ENCODE data around the gene SULT1C4.

The SULT1C4 gene

DNA sequence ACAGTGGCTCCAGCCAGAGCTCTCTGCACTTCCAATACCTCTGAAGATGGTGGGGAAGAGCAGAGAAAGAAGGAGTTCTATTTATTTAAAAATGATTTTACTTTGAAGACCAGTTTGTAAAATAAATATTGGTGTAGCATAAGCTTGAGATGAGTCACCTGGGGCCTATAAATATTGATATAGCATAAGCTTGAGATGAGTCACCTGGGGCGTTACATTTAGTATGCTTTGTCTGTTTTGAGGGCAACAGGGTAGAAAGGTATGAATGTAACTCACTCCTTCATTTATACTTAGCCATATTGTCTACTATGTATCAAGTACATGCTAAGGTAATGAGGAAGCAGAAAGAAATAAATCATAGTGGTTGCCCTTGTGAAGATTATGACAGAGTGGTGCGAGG lies 7.7 kb upstream of the SULT1C4 start:
- peak; percentile 24 for DNase-seq (ENCODE audit: low read depth)

DNA sequence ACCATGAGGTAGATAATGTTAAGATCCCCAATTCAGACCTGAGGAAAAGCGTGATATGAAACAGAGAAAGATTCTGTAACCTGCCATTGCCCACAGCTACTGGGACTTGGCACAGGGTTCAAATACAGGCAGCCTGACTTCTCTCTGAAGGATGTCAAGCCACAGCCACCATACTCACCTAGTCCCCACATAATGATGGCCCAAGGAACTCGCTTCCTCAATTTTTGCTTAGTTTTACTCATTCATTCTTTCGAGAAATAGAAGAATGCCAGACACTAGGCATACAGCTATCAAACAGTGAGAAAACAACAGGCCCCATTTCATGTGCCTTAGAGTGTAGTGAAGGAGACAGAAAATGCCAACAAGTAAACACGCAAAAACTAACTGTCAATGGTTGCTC lies 980 bp upstream of the SULT1C4 start:
- no peak for DNase-seq (ENCODE audit: low read depth)

DNA sequence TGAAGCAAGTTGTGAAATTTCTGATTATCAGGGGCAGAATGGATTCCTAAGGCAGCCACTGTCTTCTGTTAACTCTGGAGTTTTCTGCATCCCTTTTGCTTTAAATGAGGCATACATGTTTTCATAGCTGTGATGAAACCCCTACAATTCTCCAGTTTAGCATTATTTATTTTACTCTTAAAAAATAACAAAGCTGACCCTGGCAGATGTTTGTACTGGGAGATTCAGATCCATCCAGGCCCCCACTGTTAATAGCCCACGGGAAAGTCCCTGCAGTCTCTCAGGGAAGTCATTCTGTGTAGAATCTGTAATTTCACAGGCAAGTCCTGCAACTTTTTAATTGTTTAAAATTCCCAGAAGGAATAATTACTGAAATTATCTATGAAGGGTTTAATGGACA lies 353 bp upstream of the SULT1C4 start:
- no peak for DNase-seq (ENCODE audit: low read depth)

DNA sequence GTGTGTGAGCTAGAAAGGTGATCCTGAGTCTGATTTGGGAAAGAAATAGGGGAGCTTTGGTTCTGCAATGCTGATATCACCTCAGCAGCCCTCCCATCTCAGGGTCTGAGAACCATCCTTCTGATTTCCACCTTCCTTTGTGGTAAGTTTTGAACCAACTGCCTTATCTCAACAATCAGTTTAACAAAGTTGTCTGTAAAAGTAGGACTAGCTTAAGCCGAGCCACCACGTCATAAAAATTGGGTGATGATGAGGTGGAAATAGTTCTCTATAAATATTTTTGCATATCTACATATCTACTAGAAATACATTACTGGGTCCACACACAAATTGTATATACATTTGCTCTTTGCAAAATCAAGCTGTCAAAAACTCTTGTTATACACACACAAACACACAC lies 1.1 kb downstream of the SULT1C4 start:
- DNase-seq (ENCODE audit: low read depth) = no peak

DNA sequence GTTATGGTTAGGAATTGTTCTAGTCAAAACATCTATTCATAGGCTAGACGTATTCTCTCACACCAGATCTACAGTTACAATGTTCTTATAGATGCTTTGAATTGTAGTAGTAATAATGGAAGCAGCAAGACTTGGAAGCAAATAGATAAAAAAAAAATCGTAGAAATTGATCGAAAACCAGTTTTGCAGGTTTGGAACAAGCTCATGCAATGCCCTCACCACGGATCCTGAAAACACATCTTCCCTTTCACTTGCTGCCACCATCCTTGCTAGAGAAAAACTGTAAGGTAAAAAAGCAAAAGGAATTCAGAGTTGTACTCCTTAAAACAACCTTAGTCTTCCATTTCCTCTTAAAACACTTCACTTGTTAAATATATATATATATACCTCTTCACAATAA lies 4.4 kb downstream of the SULT1C4 start:
- no peak for DNase-seq (ENCODE audit: low read depth)

DNA sequence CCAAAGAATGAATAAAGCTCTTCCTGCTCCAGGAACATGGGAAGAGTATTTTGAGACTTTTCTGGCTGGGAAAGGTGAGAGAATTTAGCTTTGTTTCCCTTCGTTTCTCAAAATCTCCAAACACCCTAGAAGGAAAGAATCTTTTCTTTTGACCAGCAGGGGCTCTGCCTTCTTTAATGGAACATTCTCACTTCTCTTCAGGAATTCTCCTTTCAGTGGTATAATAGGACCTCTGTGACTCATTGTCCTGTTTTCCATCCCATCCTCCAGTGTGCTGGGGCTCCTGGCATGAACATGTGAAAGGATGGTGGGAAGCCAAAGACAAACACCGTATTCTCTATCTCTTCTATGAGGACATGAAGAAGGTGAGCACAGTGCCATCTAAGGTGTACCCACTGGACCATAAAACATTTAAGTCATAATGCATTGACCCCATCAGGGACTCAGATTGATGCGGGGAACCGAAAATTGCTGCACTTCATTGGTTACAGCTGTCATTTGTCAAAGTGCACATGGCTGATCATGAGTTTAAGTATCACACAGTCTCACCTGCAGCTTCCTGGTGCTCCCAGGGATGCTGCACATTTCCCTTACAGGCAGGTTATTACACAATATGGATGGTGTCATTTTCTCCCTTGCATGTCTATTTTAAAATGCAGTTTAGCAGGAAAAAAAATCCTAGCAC lies 5.5 kb downstream of the SULT1C4 start:
- DNase-seq (ENCODE audit: low read depth) = no peak

DNA sequence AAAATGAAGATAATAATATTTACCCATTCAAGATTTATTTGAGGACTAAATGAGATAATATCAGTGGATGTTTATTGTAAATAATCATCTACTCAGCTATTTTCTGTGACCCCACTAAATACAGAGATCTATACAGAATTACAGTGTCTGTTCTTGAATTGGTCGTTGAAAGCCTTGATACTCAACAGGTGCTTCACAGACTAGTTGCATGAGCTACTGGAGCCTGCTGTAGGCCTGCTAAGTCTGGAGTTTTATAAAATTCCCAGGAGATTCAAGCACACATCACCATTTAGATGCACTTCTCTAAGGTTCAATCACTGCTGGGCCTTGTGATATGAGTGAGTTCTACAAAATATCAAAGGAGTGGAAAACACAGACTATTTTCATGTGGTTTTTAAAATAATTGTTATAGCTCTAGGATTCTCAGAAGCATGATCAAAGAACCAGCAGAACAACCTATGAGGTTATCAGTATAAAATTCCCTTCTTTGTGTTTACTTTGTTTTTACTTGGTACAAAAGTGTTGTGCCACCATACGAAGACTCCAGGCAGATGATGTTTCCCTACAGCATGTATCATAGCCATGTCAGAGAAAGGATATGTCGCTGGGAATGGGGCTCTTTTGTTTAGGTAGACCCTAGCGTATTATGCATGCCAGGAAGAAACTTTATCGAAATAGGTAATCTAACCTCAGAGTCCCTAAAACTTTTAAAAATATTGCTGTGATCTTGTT lies 7.1 kb downstream of the SULT1C4 start:
- no peak for DNase-seq (ENCODE audit: low read depth)

DNA sequence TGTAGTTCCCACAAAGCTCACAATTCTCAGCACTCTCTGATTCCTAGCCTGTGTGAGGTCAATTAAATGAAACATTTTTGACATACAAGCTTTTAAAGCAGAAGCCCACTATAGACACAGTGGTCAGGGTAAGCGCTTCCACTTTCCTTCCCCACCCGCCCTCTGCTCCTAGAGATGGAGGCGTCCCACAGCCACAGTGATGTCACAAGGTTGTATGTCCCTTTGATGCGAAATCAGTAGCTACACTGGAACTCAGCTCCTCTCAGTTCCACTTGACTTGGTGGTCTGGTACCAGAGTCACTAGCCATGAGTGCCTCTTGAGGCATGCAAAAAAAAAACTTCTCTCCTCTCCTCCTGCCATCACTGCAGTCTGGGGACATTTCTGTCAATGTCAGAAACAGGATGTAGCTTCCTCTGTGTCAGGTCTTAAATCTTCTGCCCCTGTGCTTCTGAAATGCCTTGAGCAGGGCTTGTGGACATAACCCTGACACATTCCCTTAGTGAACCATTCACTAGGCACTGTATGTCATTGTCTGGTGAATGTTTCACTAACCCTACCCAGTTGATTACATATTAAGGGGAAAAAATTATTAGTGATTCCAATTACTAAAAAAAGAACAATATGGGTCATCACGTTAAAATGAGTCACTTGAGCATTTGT lies 7.8 kb downstream of the SULT1C4 start:
- DNase-seq (ENCODE audit: low read depth) = no peak

GRCh38 chr2:108388045-108388444 lies 10.3 kb downstream of the SULT1C4 start:
- no peak for DNase-seq (ENCODE audit: low read depth)

- no peak for DNase-seq (ENCODE audit: low read depth)
Observed at GRCh38 chr2:108390340-108390739, 12.6 kb downstream of the SULT1C4 start.

DNA sequence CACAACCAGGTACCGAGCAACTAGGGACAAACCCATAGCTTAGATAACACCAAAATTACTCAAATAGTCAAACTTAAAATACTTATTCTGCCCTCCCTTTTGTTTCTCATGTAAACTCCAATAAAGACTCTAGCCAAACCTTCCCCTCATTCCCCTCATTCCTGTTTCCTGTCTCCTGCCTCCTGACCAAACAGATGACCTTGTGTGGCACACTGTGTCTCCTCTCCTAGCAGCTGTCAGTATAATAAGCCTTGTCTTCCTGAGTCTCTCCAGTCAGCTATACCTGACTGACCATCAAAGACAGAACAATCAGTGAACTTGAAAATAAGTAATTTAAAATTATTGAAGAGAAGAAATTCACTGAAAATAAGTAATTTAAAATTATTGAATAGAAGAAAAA lies 14.3 kb downstream of the SULT1C4 start:
- DNase-seq (ENCODE audit: low read depth) = no peak

- DNase-seq (ENCODE audit: low read depth) = no peak
Observed at GRCh38 chr2:108393197-108393596, 15.4 kb downstream of the SULT1C4 start.

GRCh38 chr2:108395155-108395554 lies 17.4 kb downstream of the SULT1C4 start:
- no peak for DNase-seq (ENCODE audit: low read depth)

DNA sequence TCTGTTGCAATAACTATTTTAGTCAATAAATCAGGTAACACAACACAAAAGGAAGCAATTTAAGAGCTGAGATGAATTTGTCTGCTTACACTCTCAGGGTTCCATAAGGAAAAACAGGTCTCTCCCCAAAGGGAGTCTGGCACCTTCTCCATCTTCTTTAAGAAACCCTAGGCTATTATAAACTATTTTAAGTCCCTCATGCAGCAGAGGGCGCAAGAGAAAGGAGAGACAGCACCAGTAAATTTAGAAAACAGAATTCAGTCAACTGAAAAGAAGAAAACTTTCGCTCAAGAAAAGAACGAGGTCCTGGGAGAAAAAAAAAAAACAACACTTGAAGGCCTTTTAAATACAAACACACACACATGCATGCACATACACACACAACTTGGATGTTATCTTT lies 19.1 kb downstream of the SULT1C4 start:
- no peak for DNase-seq (ENCODE audit: low read depth)

DNA sequence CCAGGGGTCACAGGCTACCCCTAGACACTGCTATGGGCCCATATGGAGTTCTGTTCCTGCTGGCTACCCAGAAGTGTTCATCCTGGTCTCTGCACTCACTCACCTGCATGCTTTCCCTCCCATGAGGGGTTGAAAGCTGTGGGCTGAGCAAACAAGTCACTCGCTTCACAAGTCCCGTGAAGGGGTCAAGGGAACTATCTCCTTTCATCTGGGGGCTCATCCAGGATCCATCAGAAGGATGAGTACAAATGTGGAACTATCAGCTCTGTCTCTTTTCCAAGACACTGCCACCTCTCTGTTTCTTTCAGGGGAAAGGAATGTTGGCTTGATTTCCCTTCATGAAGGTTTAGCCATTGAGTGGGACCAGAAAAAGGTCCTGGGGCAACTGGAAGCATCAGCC lies 21.7 kb downstream of the SULT1C4 start:
- no peak for DNase-seq (ENCODE audit: low read depth)

DNA sequence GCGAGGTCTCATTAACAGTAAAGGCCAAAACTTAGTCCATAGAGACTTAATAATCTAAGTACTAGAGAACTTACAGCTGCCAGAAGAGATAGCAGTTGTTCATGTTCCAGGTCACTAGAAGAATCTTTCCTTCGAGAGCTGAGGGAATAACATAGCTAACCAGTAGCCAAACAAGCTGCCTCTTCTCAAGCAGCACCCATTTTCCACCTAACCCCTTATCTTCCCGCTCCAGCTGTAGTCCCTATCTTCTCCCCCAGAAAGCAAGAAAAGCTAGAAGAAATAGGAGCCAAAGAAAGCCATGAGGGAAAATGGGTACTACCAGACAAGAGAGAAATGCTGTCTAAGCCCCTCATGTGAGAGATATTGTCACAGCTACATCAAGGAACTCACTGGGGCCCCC lies 24.0 kb downstream of the SULT1C4 start:
- DNase-seq (ENCODE audit: low read depth) = no peak

GRCh38 chr2:108403494-108403893 lies 25.7 kb downstream of the SULT1C4 start:
- DNase-seq (ENCODE audit: low read depth) = no peak

GRCh38 chr2:108404784-108405397 lies 27.1 kb downstream of the SULT1C4 start:
- no peak for DNase-seq (ENCODE audit: low read depth)

DNA sequence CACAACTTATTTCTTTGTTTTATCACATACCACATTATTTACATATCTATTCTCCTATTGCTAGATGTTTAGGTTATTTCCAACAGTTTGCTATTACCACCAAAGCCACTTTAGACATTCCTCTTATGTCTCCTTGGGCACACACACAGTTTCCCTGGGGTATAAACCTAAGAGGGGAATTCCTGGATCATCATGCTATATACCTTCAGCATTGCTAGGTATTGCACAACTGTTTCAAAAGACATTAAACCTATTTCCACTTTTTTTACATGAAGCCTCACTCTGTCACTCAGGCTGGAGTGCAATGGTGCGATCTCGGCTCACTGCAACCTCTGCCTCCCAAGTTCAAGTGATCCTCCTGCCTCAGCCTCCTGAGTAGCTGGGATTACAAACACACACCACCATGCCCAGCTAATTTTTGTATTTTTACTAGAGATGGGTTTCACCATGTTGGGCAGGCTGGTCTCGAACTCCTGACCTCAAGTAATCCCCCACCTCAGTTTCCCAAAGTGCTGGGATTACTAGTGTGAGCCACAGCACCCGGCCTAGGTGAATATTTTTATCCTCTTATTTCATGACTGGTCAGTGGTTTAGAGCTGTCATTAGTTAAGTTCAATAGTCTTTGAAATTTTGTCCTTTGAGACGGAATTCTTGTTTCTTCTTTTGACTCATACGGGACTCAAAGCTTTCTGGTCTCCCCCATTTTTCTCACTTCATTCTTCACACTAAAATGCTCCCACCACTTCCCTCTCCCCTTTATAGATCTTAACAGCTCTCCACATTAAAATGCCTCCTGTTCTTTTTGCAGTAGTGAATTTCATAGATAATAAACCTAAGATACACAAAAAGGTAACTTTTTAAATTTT lies 30.3 kb downstream of the SULT1C4 start:
- DNase-seq (ENCODE audit: low read depth) = no peak

- no peak for DNase-seq (ENCODE audit: low read depth)
Observed at GRCh38 chr2:108409768-108410167, 32.0 kb downstream of the SULT1C4 start.

- peak; percentile 80 for DNase-seq (ENCODE audit: low read depth)
Observed at GRCh38 chr2:108412995-108413710, 35.4 kb downstream of the SULT1C4 start.
